WTC11 (cell line): ENCODE data around the gene PHKG2. TPM values are rescaled to one million over a fixed set of nuclear protein-coding genes. Genes with fewer than 3 reads are reported as not detected.

Source experiments
- CREM ChIP-seq: sonication (generic); formaldehyde crosslinking; IDR thresholded peaks from 2 replicates; pipeline ENCODE4 v1.8.1; 2022; ENCODE audit warnings: mild to moderate bottlenecking, missing genetic modification reagents, moderate library complexity
- FOXJ3 ChIP-seq: sonication (generic); formaldehyde crosslinking; IDR thresholded peaks from 2 replicates; pipeline ENCODE4 v1.9.0; 2021; ENCODE audit warnings: missing genetic modification reagents, mild to moderate bottlenecking, borderline replicate concordance
- GABPB1 ChIP-seq: sonication (generic); formaldehyde crosslinking; IDR thresholded peaks from 2 replicates; pipeline ENCODE4 v1.8.1; 2023; ENCODE audit warnings: mild to moderate bottlenecking, missing genetic modification reagents
- MXD4 ChIP-seq: fragments of 250-450 bp; sonication (Bioruptor Pico); IDR thresholded peaks from 2 replicates; pipeline ENCODE4 v1.8.0; 2021; ENCODE audit warnings: mild to moderate bottlenecking, moderate library complexity, borderline replicate concordance
- NFATC4 ChIP-seq: fragments of 250-450 bp; sonication (Bioruptor Pico); IDR thresholded peaks from 2 replicates; pipeline ENCODE4 v1.9.0; 2021; ENCODE audit warnings: mild to moderate bottlenecking
- NFE2L1 ChIP-seq: sonication (generic); formaldehyde crosslinking; IDR thresholded peaks from 2 replicates; pipeline ENCODE4 v1.8.1; 2023; ENCODE audit warnings: missing genetic modification reagents
- NR3C1 ChIP-seq: sonication (generic); formaldehyde crosslinking; conservative IDR thresholded peaks from 2 replicates; pipeline ENCODE4 v1.8.1; 2023; ENCODE audit warnings: low read depth, mild to moderate bottlenecking, missing genetic modification reagents
- PRRX2 ChIP-seq: fragments of 250-450 bp; sonication (Bioruptor Pico); IDR thresholded peaks from 2 replicates; pipeline ENCODE4 v1.8.0; 2021; ENCODE audit warnings: mild to moderate bottlenecking
- SMAD4 ChIP-seq: sonication (generic); formaldehyde crosslinking; IDR thresholded peaks from 2 replicates; pipeline ENCODE4 v1.8.0; 2022; ENCODE audit warnings: mild to moderate bottlenecking, missing genetic modification reagents
- SP1 ChIP-seq: sonication (generic); formaldehyde crosslinking; conservative IDR thresholded peaks from 2 replicates; pipeline ENCODE4 v1.8.1; 2022; ENCODE audit warnings: missing genetic modification reagents
- TEAD1 ChIP-seq: sonication (generic); formaldehyde crosslinking; IDR thresholded peaks from 2 replicates; pipeline ENCODE4 v1.8.0; 2022; ENCODE audit warnings: mild to moderate bottlenecking, missing genetic modification reagents
- ZBTB21 ChIP-seq: sonication (generic); formaldehyde crosslinking; IDR thresholded peaks from 2 replicates; pipeline ENCODE4 v1.8.1; 2023; ENCODE audit warnings: mild to moderate bottlenecking, missing genetic modification reagents, borderline replicate concordance
- ZNF121 ChIP-seq: sonication (generic); formaldehyde crosslinking; IDR thresholded peaks from 2 replicates; pipeline ENCODE4 v1.8.0; 2023; ENCODE audit warnings: missing genetic modification reagents
- ZNF219 ChIP-seq: sonication (generic); formaldehyde crosslinking; IDR thresholded peaks from 2 replicates; pipeline ENCODE4 v1.8.0; 2023; ENCODE audit warnings: missing genetic modification reagents, mild to moderate bottlenecking, borderline replicate concordance
- ZNF232 ChIP-seq: sonication (generic); formaldehyde crosslinking; IDR thresholded peaks from 2 replicates; pipeline ENCODE4 v1.8.0; 2022; ENCODE audit warnings: mild to moderate bottlenecking, missing genetic modification reagents
- ZNF423 ChIP-seq: fragments of 250-450 bp; sonication (Bioruptor Pico); IDR thresholded peaks from 2 replicates; pipeline ENCODE4 v2.1.2; 2022; ENCODE audit warnings: mild to moderate bottlenecking, moderate library complexity
- total RNA-seq: library from RNA; stranded (reverse); gene quantifications from 3 replicates; pipeline ENCODE4 v1.2.3, GENCODE V29; 2021
- TF ChIP-seq, protein P1 (sequence below): sonication (generic); formaldehyde crosslinking; IDR thresholded peaks from 2 replicates; pipeline ENCODE4 v1.8.1; 2023; ENCODE audit warnings: mild to moderate bottlenecking, missing genetic modification reagents, borderline replicate concordance
- TF ChIP-seq, protein P2 (sequence below): sonication (generic); formaldehyde crosslinking; conservative IDR thresholded peaks from 2 replicates; pipeline ENCODE4 v1.8.1; 2023; ENCODE audit warnings: mild to moderate bottlenecking, low read depth, missing genetic modification reagents, moderate library complexity
- TF ChIP-seq, protein P3 (sequence below): sonication (generic); formaldehyde crosslinking; IDR thresholded peaks from 2 replicates; pipeline ENCODE4 v1.8.0; 2022; ENCODE audit warnings: mild to moderate bottlenecking, missing genetic modification reagents
- TF ChIP-seq, protein P4 (sequence below): sonication (generic); formaldehyde crosslinking; IDR thresholded peaks from 2 replicates; pipeline ENCODE4 v1.8.1; 2023; ENCODE audit warnings: mild to moderate bottlenecking, missing genetic modification reagents, moderate library complexity
- TF ChIP-seq, protein P5 (sequence below): fragments of 250-450 bp; sonication (Bioruptor Pico); conservative IDR thresholded peaks from 2 replicates; pipeline ENCODE4 v1.9.0; 2021; ENCODE audit warnings: mild to moderate bottlenecking
- TF ChIP-seq, protein P6 (sequence below): sonication (generic); formaldehyde crosslinking; IDR thresholded peaks from 2 replicates; pipeline ENCODE4 v1.8.1; 2022; ENCODE audit warnings: missing genetic modification reagents, borderline replicate concordance
- TF ChIP-seq, protein P7 (sequence below): fragments of 250-450 bp; sonication (Bioruptor Pico); IDR thresholded peaks from 2 replicates; pipeline ENCODE4 v1.9.0; 2021; ENCODE audit warnings: mild to moderate bottlenecking

PHKG2 gene
- total RNA-seq, 1 experiment from 2014 or later = 50.5 TPM

DNA sequence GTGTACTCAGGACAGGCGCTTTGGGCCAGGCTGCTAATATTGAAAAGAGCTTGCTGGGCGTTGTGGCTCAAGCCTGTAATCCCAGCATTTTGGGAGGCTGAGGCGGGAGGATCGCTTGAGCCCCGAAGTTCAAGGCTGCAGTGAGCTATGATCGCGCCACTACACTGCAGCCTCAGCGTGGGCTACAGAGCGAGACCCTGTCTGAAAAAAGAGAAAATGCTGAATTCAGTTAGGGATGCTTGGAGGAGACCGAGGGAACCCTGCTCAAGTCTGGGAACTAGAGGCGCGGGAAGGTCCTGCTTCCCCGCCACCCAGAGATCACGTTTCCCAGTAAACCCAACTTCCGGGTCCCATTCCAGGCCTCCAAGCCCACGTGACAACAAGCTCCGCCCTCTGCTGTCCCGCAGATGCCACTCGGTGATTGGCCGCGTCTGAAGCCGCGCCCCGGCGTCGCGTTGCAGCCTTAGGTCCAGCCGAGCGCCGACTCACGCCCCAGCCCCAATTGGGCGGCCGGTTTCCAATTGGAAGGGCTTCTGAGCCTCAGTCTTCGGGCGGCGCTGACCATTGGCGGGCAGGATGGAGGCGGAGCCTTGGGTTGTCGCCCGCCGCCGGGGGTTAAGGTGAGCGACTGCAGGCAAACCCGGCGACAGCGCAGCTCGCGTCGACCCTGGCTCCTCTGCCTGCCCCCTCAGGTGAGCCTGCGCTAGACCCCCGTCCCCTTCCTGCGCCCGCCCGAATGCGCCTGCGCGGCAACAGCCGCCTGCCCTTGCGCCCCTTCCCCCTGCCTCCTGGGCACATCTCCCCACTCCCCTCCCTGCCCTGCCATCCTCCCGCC lies at the start of gene PHKG2 (continued):
- TF ChIP-seq, protein P1, sequence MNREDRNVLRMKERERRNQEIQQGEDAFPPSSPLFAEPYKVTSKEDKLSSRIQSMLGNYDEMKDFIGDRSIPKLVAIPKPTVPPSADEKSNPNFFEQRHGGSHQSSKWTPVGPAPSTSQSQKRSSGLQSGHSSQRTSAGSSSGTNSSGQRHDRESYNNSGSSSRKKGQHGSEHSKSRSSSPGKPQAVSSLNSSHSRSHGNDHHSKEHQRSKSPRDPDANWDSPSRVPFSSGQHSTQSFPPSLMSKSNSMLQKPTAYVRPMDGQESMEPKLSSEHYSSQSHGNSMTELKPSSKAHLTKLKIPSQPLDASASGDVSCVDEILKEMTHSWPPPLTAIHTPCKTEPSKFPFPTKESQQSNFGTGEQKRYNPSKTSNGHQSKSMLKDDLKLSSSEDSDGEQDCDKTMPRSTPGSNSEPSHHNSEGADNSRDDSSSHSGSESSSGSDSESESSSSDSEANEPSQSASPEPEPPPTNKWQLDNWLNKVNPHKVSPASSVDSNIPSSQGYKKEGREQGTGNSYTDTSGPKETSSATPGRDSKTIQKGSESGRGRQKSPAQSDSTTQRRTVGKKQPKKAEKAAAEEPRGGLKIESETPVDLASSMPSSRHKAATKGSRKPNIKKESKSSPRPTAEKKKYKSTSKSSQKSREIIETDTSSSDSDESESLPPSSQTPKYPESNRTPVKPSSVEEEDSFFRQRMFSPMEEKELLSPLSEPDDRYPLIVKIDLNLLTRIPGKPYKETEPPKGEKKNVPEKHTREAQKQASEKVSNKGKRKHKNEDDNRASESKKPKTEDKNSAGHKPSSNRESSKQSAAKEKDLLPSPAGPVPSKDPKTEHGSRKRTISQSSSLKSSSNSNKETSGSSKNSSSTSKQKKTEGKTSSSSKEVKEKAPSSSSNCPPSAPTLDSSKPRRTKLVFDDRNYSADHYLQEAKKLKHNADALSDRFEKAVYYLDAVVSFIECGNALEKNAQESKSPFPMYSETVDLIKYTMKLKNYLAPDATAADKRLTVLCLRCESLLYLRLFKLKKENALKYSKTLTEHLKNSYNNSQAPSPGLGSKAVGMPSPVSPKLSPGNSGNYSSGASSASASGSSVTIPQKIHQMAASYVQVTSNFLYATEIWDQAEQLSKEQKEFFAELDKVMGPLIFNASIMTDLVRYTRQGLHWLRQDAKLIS (CRISPR knock-in tag) = no peak
- TF ChIP-seq, protein P2, sequence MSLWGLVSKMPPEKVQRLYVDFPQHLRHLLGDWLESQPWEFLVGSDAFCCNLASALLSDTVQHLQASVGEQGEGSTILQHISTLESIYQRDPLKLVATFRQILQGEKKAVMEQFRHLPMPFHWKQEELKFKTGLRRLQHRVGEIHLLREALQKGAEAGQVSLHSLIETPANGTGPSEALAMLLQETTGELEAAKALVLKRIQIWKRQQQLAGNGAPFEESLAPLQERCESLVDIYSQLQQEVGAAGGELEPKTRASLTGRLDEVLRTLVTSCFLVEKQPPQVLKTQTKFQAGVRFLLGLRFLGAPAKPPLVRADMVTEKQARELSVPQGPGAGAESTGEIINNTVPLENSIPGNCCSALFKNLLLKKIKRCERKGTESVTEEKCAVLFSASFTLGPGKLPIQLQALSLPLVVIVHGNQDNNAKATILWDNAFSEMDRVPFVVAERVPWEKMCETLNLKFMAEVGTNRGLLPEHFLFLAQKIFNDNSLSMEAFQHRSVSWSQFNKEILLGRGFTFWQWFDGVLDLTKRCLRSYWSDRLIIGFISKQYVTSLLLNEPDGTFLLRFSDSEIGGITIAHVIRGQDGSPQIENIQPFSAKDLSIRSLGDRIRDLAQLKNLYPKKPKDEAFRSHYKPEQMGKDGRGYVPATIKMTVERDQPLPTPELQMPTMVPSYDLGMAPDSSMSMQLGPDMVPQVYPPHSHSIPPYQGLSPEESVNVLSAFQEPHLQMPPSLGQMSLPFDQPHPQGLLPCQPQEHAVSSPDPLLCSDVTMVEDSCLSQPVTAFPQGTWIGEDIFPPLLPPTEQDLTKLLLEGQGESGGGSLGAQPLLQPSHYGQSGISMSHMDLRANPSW (CRISPR knock-in tag) = no peak
- TF ChIP-seq, protein P3, sequence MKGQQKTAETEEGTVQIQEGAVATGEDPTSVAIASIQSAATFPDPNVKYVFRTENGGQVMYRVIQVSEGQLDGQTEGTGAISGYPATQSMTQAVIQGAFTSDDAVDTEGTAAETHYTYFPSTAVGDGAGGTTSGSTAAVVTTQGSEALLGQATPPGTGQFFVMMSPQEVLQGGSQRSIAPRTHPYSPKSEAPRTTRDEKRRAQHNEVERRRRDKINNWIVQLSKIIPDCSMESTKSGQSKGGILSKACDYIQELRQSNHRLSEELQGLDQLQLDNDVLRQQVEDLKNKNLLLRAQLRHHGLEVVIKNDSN = peak; percentile 96
- TF ChIP-seq FOXJ3 (CRISPR knock-in tag) = no peak
- TF ChIP-seq, protein P4, sequence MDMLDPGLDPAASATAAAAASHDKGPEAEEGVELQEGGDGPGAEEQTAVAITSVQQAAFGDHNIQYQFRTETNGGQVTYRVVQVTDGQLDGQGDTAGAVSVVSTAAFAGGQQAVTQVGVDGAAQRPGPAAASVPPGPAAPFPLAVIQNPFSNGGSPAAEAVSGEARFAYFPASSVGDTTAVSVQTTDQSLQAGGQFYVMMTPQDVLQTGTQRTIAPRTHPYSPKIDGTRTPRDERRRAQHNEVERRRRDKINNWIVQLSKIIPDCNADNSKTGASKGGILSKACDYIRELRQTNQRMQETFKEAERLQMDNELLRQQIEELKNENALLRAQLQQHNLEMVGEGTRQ (CRISPR knock-in tag) = peak; percentile 96
- no peak for TF ChIP-seq MXD4 (CRISPR knock-in tag)
- TF ChIP-seq SMAD4 = no peak
- TF ChIP-seq NFATC4 = peak; percentile 47; the same call in 1 of the 2 replicates
- no peak for TF ChIP-seq NR3C1 (CRISPR knock-in tag)
- TF ChIP-seq, protein P5, sequence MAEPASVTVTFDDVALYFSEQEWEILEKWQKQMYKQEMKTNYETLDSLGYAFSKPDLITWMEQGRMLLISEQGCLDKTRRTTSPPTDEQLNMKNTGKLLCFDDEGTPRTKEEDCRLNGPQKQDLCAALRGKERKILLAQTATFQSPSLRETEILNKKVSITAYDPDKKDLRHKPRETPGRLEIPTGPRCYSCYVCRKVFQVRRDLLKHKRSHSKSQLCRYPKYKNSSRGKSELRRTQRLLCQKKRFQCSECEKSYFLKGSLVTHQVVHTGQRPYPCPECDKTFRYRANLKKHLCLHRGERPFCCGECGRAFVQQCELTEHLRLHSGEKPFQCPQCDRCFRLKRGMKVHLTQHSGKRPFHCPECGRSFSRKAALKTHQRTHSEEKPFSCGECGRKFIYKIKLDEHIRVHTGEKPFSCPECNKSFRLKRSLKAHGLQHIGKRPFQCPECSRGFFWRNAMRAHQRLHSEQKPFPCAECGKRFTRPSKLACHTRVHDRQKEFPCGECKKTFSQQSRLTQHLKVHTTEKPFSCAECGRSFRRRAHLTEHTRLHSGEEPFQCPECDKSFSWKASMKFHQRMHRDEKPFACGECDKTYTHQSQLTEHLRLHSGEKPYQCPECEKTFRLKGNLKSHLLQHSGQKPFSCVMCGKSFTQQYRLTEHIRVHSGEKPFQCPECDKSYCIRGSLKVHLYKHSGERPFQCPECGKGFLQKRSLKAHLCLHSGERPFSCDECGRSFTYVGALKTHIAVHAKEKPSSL (CRISPR knock-in tag) = no peak
- no peak for TF ChIP-seq PRRX2 (CRISPR knock-in tag)
- TF ChIP-seq, protein P6, sequence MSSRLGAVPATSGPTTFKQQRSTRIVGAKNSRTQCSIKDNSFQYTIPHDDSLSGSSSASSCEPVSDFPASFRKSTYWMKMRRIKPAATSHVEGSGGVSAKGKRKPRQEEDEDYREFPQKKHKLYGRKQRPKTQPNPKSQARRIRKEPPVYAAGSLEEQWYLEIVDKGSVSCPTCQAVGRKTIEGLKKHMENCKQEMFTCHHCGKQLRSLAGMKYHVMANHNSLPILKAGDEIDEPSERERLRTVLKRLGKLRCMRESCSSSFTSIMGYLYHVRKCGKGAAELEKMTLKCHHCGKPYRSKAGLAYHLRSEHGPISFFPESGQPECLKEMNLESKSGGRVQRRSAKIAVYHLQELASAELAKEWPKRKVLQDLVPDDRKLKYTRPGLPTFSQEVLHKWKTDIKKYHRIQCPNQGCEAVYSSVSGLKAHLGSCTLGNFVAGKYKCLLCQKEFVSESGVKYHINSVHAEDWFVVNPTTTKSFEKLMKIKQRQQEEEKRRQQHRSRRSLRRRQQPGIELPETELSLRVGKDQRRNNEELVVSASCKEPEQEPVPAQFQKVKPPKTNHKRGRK (CRISPR knock-in tag) = no peak
- peak; percentile 29; the same call in 1 of the 2 replicates for TF ChIP-seq GABPB1
- no peak for TF ChIP-seq ZBTB21 (CRISPR knock-in tag)
- TF ChIP-seq ZNF232 (CRISPR knock-in tag) = no peak
- peak; percentile 78; the same call in 1 of the 2 replicates for TF ChIP-seq SP1 (CRISPR knock-in tag)
- TF ChIP-seq NFE2L1 = no peak
- no peak for TF ChIP-seq ZNF423 (CRISPR knock-in tag)
- TF ChIP-seq TEAD1 (CRISPR knock-in tag) = no peak
- TF ChIP-seq CREM (CRISPR knock-in tag) = peak; percentile 54; the same call in 1 of the 2 replicates
- TF ChIP-seq, protein P7, sequence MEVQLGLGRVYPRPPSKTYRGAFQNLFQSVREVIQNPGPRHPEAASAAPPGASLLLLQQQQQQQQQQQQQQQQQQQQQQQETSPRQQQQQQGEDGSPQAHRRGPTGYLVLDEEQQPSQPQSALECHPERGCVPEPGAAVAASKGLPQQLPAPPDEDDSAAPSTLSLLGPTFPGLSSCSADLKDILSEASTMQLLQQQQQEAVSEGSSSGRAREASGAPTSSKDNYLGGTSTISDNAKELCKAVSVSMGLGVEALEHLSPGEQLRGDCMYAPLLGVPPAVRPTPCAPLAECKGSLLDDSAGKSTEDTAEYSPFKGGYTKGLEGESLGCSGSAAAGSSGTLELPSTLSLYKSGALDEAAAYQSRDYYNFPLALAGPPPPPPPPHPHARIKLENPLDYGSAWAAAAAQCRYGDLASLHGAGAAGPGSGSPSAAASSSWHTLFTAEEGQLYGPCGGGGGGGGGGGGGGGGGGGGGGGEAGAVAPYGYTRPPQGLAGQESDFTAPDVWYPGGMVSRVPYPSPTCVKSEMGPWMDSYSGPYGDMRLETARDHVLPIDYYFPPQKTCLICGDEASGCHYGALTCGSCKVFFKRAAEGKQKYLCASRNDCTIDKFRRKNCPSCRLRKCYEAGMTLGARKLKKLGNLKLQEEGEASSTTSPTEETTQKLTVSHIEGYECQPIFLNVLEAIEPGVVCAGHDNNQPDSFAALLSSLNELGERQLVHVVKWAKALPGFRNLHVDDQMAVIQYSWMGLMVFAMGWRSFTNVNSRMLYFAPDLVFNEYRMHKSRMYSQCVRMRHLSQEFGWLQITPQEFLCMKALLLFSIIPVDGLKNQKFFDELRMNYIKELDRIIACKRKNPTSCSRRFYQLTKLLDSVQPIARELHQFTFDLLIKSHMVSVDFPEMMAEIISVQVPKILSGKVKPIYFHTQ (CRISPR knock-in tag) = no peak
- TF ChIP-seq ZNF121 = no peak
- TF ChIP-seq ZNF219 (CRISPR knock-in tag) = no peak
